ENCODE measurements around the gene LIPG. TPM values are rescaled to one million over a fixed set of nuclear protein-coding genes. Genes with fewer than 3 reads are reported as not detected.

The LIPG gene
- total and polyA plus RNA-seq, 2 of the 13 experiments (the other 11 are each of a cell fraction or from before 2014, with no cell fraction given), result 0.96 to 10.8 TPM

DNA sequence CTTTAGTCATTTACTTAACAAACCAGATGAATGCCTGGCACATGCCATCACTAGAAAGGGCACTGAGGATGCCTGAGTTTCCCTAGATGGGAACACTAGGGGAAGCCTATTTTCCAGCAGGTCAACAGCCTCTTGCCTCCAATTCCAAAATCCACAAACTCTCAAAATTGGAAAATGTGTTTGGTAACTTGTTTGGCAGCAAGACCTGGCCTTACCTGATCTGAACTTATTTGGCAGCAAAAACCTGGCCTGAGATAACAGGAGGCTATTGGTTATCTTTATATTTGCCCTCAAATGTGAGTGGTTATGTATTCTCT is 2.6 kb downstream of the LIPG start:
- peaks cover 45% of the 10 kb centered on the region for H3K4me1 ChIP-seq (ENCODE audit: insufficient read depth, low read length)
- CTCF ChIA-PET (ENCODE audit: low intra/inter-chr PET ratio, low total read pairs), result no interaction called here
- no peak overlapping the region for H2AFZ ChIP-seq (ENCODE audit: low read length)
- H3K27ac ChIP-seq (ENCODE audit: extremely low read length, insufficient read depth, low read length), result no peak overlapping the region
- in situ Hi-C loops (cut with HindIII; ENCODE audit: extremely low pct_ligation_motif_present, low pct_unique_long_range_greater_than_20kb) (loop anchor here (5.0 to 10.0 kb wide), 2 partner anchors 160 to 293 kb away; no protein-coding TSS in a partner anchor), intact Hi-C loops (cut with micrococcal nuclease; ENCODE audit: unreplicated experiment) (no loop called here)
- peaks cover 16 to 37% of the 10 kb centered on the region in 2 experiments for H3K27me3 ChIP-seq (ENCODE audit: control insufficient read depth in 1 of 2, insufficient read depth in 2 of 2, low read length in 2 of 2)
- no peaks in the 10 kb centered on the region for H3K9me3 ChIP-seq (ENCODE audit: low read length)
- no peaks in the 10 kb centered on the region for H4K20me1 ChIP-seq (ENCODE audit: insufficient read depth, low read length)
- H3K9ac ChIP-seq (ENCODE audit: insufficient read depth, low read depth, low read length), result no peak overlapping the region
- H3K79me2 ChIP-seq (ENCODE audit: insufficient read depth, low read length), result no peaks in the 10 kb centered on the region
- TF ChIP-seq NFE2L1 (CRISPR knock-in tag; IDR thresholded peaks at IDR 0.05; ENCODE audit: borderline replicate concordance) (no peak), RAD51 (IDR thresholded peaks at IDR 0.05; ENCODE audit: borderline replicate concordance) (no peak), NBN (conservative IDR thresholded peaks at IDR 0.05) (no peak), FOXM1 (CRISPR knock-in tag; IDR thresholded peaks at IDR 0.05) (no peak), ZNF430 (CRISPR knock-in tag; IDR thresholded peaks at IDR 0.05) (no peak), ONECUT2 (CRISPR knock-in tag; IDR thresholded peaks at IDR 0.05) (no peak), ZNF230 (CRISPR knock-in tag; IDR thresholded peaks at IDR 0.05) (no peak), EZH2 (conservative IDR thresholded peaks at IDR 0.05; ENCODE audit: low read depth, low read length) (no peak), ZNF546 (CRISPR knock-in tag; conservative IDR thresholded peaks at IDR 0.05) (no peak), ZNF333 (CRISPR knock-in tag; IDR thresholded peaks at IDR 0.05; ENCODE audit: borderline replicate concordance) (no peak), SP2 (CRISPR knock-in tag; IDR thresholded peaks at IDR 0.05) (no peak), ZNF556 (CRISPR knock-in tag; IDR thresholded peaks at IDR 0.05; ENCODE audit: borderline replicate concordance) (no peak), ZNF33A (CRISPR knock-in tag; IDR thresholded peaks at IDR 0.05; ENCODE audit: borderline replicate concordance) (no peak)
- TF ChIP-seq, protein P1, sequence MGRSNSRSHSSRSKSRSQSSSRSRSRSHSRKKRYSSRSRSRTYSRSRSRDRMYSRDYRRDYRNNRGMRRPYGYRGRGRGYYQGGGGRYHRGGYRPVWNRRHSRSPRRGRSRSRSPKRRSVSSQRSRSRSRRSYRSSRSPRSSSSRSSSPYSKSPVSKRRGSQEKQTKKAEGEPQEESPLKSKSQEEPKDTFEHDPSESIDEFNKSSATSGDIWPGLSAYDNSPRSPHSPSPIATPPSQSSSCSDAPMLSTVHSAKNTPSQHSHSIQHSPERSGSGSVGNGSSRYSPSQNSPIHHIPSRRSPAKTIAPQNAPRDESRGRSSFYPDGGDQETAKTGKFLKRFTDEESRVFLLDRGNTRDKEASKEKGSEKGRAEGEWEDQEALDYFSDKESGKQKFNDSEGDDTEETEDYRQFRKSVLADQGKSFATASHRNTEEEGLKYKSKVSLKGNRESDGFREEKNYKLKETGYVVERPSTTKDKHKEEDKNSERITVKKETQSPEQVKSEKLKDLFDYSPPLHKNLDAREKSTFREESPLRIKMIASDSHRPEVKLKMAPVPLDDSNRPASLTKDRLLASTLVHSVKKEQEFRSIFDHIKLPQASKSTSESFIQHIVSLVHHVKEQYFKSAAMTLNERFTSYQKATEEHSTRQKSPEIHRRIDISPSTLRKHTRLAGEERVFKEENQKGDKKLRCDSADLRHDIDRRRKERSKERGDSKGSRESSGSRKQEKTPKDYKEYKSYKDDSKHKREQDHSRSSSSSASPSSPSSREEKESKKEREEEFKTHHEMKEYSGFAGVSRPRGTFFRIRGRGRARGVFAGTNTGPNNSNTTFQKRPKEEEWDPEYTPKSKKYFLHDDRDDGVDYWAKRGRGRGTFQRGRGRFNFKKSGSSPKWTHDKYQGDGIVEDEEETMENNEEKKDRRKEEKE (IDR thresholded peaks at IDR 0.05), result no peak
- TF ChIP-seq, protein P2, sequence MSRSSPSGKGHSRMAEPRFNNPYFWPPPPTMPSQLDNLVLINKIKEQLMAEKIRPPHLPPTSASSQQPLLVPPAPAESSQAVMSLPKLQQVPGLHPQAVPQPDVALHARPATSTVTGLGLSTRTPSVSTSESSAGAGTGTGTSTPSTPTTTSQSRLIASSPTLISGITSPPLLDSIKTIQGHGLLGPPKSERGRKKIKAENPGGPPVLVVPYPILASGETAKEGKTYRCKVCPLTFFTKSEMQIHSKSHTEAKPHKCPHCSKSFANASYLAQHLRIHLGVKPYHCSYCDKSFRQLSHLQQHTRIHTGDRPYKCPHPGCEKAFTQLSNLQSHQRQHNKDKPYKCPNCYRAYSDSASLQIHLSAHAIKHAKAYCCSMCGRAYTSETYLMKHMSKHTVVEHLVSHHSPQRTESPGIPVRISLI (CRISPR knock-in tag; IDR thresholded peaks at IDR 0.05; ENCODE audit: borderline replicate concordance), result no peak
- TF ChIP-seq, protein P3, sequence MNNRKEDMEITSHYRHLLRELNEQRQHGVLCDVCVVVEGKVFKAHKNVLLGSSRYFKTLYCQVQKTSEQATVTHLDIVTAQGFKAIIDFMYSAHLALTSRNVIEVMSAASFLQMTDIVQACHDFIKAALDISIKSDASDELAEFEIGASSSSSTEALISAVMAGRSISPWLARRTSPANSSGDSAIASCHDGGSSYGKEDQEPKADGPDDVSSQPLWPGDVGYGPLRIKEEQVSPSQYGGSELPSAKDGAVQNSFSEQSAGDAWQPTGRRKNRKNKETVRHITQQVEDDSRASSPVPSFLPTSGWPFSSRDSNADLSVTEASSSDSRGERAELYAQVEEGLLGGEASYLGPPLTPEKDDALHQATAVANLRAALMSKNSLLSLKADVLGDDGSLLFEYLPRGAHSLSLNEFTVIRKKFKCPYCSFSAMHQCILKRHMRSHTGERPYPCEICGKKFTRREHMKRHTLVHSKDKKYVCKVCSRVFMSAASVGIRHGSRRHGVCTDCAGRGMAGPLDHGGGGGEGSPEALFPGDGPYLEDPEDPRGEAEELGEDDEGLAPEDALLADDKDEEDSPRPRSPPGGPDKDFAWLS (CRISPR knock-in tag; IDR thresholded peaks at IDR 0.05; ENCODE audit: borderline replicate concordance), result no peak
- TF ChIP-seq, protein P4, sequence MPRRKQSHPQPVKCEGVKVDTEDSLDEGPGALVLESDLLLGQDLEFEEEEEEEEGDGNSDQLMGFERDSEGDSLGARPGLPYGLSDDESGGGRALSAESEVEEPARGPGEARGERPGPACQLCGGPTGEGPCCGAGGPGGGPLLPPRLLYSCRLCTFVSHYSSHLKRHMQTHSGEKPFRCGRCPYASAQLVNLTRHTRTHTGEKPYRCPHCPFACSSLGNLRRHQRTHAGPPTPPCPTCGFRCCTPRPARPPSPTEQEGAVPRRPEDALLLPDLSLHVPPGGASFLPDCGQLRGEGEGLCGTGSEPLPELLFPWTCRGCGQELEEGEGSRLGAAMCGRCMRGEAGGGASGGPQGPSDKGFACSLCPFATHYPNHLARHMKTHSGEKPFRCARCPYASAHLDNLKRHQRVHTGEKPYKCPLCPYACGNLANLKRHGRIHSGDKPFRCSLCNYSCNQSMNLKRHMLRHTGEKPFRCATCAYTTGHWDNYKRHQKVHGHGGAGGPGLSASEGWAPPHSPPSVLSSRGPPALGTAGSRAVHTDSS (CRISPR knock-in tag; conservative IDR thresholded peaks at IDR 0.05), result no peak
- ATAC-seq (no peak), DNase-seq (ENCODE audit: low spot score) (no peak), FAIRE-seq (no peak)
- H3K36me3 ChIP-seq (replicated peaks in 1 of 2; ENCODE audit: control insufficient read depth in 1 of 2, insufficient read depth in 2 of 2, low read length in 2 of 2), result no peaks in the 10 kb centered on the region
- POLR2A ChIA-PET, result no interaction called here
- no peak overlapping the region; the same call in 1 of the 2 replicates for H3K4me2 ChIP-seq (ENCODE audit: low read depth, low read length)
- no peak overlapping the region for H3K4me3 ChIP-seq (replicated peaks in 1 of 3; ENCODE audit: insufficient read depth in 1 of 3, low read depth in 2 of 3, low read length in 3 of 3)
- no TSS peak for BruUV-seq (replicated peaks)
